HS-5 (cell line): ENCODE results near the gene HOXB4.

Experiments
- DNase-seq: peaks from one replicate; pipeline ENCODE4 v3.0.0-alpha.2; 2012; ENCODE audit warnings: low read depth

Gene HOXB4

DNA sequence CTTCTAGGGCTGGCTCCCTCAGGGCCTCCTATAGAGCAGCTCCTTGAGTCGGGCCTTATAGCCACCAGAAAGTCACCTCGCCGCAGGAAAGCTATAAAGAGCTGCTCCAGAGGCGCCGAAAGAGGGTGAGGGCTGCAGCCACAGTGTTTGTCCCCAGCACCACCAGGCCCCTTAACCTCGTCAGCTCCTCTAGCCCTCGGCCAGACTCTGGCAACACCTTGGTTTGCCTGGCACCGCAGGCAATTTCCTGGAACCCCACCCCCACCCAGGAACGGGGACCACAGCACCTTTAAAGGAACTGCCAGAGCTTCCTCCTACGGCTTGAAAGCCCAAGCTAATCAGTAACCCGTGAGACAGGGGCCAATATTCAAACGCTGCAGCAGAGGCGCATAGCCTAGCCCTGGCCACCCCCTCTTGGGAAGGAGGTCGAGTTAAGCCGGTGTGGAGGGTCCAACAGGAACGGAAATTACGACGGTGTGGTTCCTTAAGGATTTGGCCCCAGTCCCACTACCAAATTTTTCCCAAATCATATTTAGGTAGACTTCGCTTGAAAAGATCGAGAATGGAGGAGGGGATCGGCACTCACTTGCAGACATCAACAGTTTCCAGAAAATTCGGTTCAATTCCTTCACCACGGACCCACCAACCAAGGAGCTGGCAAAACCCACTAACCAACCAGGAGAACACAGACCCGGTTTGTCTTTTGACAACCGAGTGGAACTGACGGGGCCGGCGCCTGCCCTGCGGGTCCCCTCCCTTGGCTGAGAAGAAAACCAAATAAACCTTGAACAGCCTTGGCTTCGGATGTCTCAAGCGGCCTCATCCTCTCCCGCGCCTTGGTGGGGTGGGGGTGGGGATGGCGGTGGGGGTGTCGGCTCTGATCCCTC is 23.6 kb upstream of the HOXB4 start:
- no peak for DNase-seq

- DNase-seq, result no peak
Observed at GRCh38 chr17:48601207-48601538, 23.0 kb upstream of the HOXB4 start.

DNA sequence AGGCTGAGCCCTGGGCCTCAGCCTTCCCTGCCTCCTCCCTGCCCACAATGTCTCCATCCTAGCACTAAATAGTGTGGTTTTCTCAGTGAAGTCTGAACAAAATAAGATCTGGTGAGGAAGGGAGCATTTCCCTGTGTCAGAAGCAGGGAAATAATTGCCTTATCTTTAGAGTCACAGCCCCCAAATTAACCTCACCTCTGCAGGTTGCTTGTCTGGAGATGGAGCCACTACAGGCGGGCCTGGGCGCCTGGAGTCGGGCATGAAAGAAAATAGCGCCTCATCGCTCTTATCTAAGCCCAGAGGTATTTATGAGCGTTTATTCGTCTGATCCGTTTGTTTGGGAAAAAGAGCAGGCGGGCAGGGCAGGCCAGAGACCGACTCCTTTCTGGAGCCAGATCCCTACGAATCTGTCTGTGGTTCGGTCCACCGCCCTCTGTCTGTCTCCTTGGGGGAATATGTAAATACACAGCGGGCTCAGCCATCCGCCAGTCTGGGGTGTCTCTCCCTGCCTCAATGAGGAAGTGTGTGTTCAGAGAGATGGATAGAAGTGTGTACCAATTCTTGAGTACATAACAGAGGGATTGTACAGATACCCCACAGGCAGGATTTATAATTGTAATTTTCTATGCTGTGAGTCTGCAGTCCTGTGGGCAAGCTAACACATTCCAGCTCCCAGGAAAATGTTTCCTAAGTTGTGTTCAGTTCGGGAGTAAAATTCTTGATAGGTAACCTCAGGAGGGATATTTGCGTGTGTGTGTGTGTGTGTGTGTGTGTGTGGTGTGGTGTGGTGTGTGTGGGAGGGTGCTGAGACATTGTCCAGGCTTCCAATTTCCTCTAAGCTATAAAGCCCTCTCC is 22.3 kb upstream of the HOXB4 start:
- DNase-seq, result no peak

DNA sequence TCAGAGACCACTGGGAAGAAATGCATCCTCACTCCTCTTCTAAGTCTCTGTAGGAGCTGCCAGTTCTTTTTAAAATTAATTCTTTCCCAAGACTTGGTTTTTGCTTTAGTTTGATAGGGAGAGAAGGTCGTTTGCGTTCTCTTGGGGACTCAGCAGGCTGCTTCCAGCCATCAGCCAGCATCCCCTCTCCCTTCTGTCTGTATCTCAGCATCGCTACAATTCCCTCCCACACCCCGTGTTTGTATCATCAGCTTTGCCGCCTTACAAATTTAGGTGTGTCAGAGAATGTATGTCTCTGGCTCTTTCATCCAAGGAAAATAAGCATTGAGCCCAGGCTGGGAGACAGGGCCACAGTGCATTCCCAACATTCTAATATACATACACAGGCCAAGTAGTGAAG is 21.2 kb upstream of the HOXB4 start:
- no peak for DNase-seq

DNA sequence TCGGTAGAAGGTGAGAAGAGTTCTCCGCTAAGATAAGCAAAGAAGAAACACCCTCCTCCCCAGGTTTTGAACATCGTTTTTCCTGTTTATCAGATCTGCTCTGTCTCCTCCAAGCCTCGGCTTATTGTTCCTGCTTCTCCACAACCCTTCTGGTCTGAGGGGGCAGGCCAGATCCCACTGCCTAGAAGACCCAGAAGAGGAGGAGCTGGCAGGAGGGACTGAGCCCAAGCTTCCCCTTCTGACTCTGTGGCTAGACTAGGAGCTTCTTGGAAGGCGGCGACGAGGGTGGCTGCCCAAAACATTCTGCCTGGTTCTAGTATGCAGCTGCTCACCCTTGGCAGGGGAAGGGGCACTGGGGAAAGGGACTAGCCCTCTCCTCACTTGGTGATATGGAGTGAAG is 20.6 kb upstream of the HOXB4 start:
- DNase-seq, result no peak

- DNase-seq, result no peak
Observed at GRCh38 chr17:48597778-48598631, 19.9 kb upstream of the HOXB4 start.

GRCh38 chr17:48597528-48597777 is 19.3 kb upstream of the HOXB4 start:
- no peak for DNase-seq

DNA sequence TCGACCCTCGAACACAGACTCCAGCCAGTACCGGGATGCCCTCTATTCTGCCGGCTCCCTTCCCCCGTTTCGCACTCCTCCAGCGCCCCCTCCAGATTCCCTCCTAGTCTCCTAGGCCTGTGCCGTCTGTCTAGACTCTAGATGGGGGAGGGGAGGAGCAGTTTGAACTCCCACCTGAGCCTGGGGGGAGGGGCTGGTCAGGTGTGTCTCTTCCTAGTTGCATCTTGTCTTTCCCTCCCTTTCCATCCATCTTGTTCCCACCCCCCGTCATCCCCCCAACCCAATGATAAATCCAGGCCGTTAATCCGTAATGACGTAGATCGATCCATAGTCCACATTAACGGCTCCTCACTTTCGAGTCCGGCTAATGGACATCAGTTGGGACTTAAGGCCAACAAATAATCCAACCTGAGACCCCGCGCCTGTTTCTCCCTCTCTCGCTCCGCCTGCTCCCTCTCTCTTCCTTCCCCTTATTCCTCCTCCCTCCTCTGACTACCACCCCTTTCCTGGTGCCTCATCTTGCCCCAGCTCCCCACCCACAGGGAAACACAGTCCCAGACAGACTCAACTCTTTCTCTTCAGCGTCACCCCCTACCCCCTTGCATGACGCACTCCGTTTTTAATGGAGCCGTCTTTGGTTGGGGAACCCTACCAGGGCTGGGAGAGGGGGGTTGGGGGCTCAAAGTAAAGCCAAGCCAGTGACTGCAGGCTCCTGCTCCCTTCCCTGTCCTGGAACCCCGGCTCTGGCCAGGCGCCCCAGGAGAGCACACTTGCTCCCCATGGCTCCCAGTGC is 18.8 kb upstream of the HOXB4 start:
- no peak for DNase-seq

DNA sequence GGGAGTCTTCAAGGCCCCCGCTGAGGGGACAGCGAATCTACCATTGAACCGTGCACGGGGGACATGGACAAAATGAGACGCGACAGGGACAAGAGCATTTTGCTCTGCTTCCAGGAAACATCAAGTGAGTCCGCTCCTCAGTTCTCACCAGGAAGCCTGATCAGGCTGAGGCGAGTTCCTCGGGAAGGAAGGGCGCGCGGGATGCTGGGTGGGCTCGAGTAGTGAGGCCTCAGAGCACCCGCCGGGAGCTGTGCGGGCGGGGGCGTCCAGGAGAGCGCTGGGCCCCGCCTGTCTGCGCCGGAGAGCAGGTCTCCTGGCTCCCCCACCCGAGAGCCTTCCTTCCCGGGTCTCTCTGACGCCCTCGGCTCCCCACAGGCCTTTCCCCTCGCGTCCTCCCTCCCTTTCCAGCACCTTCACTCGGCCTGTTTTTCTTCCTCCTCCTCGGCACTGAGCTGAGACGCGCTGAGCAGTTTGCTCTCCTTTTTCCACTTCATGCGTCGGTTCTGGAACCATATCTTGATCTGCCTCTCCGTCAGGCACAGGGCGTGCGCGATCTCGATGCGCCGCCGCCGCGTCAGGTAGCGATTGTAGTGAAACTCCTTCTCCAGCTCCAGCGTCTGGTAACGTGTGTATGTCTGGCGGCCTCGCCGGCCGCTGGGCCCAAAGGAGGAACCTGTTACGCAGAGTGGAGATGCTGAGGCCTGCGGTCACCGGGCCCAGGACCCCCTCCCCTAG is 18.0 kb upstream of the HOXB4 start:
- DNase-seq, result no peak

DNA sequence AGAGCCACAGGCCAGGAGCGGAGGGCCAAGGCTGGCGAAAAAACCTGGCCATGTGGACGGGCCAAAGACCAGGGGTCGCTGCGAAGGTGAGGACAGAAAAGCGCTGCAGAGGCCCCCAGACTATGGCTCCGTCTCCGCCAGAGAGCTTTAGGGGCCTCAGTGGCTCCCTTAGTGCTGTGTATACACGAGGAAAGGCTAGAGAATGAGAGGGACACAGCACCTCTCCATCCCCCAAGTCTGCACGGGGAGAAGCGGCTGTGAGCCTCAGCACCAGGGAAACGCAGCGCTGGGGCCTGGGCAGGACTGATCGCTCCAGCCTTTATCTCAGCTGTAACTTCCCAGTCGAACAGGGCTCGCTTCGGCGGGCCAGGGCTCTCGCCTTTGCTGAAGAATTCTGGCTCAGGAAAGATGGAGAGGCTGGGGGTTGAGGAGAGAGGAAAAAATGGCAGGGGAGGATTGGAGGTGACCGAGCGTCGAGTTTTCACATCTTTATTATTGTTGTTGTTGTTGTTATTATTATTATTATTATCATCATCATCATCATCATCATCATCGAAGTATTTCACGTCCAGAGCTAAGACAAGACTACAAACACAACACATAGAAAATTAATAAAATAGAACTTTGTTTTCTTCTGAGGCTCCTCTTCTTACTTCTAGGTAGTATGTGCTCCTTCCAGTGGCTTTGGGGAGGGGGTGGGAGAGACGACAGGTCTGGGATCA is 17.3 kb upstream of the HOXB4 start:
- DNase-seq, result no peak

DNA sequence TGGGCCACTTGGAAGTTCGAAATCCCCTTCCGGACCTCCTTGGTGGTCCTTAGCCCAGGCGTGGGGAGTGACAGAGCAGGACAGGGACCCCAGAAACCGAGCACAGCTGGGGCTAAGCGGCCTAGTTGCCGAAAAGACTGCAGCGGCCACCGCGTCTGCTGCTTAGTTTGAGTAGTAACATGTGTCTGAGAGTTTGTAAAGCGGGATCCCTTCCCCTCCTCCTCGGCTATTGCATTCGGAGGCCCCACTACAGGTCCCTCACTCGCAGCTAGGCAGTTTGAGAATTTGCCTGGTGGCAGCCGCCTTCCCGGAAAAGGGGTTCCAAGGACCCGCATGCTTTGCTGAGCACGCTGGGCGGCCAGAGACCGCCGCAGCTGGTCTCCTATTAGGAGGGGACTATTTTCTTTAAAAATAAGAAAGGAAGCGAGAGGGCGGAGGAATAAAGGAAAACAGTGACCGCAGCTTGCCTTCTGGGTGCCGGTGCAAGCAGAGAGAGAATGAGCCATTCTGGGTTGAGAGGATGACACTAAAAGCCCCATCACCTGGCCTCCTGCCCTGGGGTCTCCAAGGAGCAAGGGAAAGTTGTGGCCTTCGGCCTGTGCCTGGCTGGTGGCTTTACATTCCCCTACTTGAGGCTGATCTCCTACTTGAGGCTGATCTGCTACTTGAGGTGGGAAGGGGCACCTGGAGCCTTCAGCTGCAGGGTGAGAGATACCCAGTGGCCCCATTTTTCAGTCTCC is 16.6 kb upstream of the HOXB4 start:
- no peak for DNase-seq

- no peak for DNase-seq
Observed at GRCh38 chr17:48593840-48594537, 15.8 kb upstream of the HOXB4 start.

GRCh38 chr17:48593126-48593829 is 15.1 kb upstream of the HOXB4 start, which contains the start of gene HOXB5:
Gene HOXB5 (minus strand): TSS chr17:48593779. CDS start chr17:48593682, 97 bp downstream.
- DNase-seq, result no peak

- no peak for DNase-seq
Observed at GRCh38 chr17:48592577-48592976, 14.4 kb upstream of the HOXB4 start.

DNA sequence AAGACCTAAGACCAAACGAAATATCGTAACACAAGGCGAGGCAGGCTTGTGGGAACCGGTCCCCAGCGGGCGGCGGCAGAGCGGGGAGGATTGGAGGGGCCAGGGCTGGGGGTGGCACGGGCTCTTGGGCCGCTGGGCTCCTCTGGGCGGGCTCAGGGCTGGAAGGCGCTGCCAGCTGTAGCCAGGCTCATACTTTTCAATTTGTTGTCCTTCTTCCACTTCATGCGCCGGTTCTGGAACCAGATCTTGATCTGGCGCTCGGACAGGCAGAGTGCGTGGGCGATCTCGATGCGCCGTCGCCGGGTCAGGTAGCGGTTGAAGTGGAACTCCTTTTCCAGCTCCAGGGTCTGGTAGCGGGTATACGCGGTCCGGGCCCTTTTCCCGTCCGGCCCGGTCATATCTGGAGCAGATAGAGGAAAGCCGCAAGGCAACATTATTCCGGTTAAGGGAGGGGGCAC is 13.9 kb upstream of the HOXB4 start:
- no peak for DNase-seq

GRCh38 chr17:48591255-48592056 is 13.3 kb upstream of the HOXB4 start:
- no peak for DNase-seq

DNA sequence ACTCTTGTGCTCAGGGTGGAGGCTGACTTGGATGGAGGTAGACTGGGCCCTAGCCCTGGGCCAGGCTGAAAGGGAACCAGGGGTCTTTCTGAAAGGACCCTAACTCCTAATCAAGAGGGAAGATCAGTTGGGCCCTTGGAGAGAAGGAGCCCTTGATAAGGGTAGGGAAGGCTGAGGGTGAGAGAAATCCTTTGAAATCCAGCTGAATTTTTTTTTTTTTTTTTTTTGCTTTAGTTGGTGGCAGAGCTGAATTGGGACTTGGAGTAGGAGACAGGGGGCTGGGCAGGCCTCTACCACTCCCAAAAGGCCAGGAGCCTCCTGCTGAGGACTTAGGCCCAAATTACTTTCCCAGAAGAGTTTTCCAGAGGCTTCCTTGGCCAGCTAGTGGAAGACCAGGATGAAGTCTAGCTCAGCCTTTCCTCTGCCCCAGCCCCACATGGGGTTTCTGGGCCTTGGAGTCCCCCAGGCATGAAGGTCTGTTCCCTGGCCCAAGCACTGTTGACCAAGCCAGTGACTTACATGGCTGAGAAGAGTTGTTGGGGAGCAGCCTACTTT is 12.5 kb upstream of the HOXB4 start:
- no peak for DNase-seq
